C4-2B (cell line): ENCODE results near the gene BACH1.

Source experiments
- H3K27ac ChIP-seq: fragments of 450-650 bp; 2 replicates; pipeline ENCODE4 v1.5.1; 2017
- ZFX ChIP-seq: fragments of 450-650 bp; IDR thresholded peaks from 2 replicates; pipeline ENCODE4 v1.6.1; 2017
- TF ChIP-seq, protein P1 (sequence below): fragments of 450-650 bp; conservative IDR thresholded peaks from 2 replicates; pipeline ENCODE4 v1.5.1; 2017; ENCODE audit warnings: mild to moderate bottlenecking

Gene BACH1

DNA sequence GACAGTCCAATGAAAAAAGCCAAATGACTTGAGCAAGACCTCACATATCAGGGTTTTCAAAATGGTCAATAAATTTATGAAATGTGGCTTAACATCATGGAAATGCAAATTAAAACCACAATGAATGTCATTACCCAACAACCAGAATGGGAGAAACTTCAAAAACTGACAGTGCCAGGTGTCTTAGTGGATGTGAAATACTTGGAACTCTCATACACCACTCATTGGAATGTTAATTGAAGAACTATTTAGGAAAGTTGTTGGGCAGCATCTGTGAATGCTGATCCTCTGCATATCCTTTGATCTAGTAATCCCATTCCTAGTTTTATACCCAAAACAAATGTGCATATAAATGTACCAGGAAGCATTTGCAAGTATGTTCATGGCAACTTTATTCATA is 19.2 kb upstream of the BACH1 start:
- no peak overlapping the region for H3K27ac ChIP-seq
- TF ChIP-seq, protein P1, sequence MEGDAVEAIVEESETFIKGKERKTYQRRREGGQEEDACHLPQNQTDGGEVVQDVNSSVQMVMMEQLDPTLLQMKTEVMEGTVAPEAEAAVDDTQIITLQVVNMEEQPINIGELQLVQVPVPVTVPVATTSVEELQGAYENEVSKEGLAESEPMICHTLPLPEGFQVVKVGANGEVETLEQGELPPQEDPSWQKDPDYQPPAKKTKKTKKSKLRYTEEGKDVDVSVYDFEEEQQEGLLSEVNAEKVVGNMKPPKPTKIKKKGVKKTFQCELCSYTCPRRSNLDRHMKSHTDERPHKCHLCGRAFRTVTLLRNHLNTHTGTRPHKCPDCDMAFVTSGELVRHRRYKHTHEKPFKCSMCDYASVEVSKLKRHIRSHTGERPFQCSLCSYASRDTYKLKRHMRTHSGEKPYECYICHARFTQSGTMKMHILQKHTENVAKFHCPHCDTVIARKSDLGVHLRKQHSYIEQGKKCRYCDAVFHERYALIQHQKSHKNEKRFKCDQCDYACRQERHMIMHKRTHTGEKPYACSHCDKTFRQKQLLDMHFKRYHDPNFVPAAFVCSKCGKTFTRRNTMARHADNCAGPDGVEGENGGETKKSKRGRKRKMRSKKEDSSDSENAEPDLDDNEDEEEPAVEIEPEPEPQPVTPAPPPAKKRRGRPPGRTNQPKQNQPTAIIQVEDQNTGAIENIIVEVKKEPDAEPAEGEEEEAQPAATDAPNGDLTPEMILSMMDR = no peak
- no peak for TF ChIP-seq ZFX

- peak overlapping the region; percentile 6; the same call in 1 of the 2 replicates for H3K27ac ChIP-seq
Observed at GRCh38 chr21:29281801-29282200, 16.9 kb upstream of the BACH1 start.

DNA sequence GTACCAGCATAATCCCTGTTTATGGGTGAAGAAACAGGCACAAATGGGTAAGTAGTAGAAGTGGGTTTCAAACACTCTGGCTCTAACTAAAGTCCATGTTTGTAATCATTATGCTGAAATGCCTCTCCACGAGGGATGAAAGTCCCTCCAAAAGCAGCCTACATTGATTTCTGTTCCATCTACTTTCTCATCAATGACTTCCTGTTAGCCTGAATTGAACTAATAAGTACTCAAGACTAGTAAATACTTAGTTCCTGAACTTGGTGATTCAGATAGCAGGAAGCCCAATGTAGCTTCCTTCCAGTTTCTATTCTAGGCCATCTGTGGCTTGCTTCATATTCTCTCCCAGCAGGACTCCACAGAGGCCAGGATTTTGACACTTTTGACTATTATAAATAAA is 11.3 kb upstream of the BACH1 start:
- no peak overlapping the region for H3K27ac ChIP-seq
- no peak for TF ChIP-seq ZFX
- TF ChIP-seq, protein P1 = no peak

DNA sequence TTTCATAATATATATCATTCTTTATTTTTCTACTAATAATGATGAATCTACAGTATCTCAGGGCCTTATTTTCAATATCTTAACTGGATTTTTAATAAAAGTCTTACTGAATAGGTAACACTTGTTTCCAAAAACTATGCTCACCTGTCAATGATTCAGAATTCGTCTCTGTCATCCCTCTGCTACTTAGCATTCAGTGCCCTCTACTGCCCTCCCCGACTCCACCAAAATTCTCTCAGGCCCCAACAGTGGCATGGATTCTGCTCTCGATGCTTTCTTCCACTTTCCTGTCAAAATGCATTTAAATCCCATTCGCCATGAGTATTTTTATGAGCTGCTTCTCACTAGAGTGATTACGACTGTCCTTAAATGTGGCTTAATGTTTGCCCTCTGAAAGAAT is 10.5 kb upstream of the BACH1 start:
- TF ChIP-seq, protein P1 = no peak
- TF ChIP-seq ZFX = no peak
- no peak overlapping the region for H3K27ac ChIP-seq

- TF ChIP-seq ZFX = no peak
- TF ChIP-seq, protein P1 = no peak
Observed at GRCh38 chr21:29289317-29289716, 9.4 kb upstream of the BACH1 start.

DNA sequence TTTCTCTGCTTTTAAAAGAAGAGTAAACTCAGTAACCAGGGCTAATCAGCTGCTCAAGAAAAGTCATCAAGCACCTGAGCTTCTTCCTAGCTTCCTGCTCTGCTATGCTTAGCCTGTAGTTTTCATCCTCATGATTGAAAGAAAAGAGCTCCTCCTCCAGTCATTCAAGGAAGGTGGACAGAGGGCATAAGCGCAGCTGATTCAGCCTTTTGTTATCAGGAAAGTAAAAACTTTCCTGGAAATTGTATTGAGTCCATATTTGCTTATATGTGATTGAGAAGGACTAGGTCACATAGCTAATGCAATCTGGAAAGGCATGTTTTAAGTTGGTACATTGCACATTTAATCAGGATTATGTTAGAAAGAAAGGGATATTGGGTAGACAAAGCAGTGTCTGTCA is 8.5 kb upstream of the BACH1 start:
- no peak for TF ChIP-seq ZFX
- TF ChIP-seq, protein P1 = no peak

More at GRCh38 chr21:29289317-29289716, 9.4 kb upstream of the BACH1 start:
- no peak overlapping the region for H3K27ac ChIP-seq

DNA sequence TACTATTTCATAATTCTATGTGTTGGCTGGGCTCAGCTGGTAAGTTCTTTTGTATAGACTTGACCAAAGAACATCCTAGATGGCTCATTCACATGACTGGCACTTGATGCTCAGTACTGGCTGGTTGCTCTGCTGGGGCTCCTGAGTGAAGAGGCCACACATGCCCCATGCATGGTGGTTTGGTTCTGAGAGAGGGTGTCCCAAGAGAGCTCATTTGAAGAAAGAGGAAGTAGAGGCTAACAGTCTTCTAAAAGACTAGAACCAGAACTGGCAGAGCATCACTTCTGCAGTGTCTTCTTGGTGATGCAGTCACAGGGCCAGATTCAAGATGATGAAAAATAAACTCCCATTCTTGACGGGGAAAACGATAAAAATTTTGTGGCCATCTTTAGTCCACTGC is 5.2 kb upstream of the BACH1 start:
- no peak for TF ChIP-seq ZFX
- TF ChIP-seq, protein P1 = no peak
- H3K27ac ChIP-seq = no peak overlapping the region

More for the DNA sequence above, 8.5 kb upstream of the BACH1 start:
- H3K27ac ChIP-seq = no peak overlapping the region

DNA sequence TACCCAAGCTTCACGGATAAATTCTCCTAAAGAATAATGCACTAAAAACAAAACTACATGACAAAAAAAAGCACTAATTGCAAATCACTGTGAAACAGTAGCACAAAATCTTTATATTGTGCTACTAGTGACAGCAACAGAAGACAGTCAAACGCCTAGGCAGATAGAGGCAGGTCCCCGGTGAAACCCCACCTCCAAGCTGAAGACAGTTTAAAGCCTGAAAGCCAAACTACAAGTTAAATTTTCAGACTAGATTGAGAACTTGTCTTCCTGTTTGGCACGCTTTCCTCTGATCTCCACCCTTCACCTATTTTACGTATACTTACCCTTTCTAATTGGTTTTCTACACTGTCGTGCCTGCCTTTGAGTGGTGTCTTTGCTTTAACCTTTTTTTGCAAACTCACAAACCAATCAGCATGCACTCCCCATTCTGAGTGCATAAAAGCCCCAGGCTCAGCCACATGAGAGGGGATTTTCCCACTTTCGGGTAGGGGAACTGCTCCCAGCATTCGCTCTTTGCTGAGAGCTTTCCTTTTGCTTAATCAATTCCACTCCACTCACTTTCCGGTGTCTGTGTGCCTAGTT is 3.6 kb upstream of the BACH1 start:
- H3K27ac ChIP-seq = no peak overlapping the region
- TF ChIP-seq, protein P1 = no peak
- TF ChIP-seq ZFX = no peak
